HepG2 (cell line): ENCODE results near the gene SPRED2. TPM values are rescaled to one million over a fixed set of nuclear protein-coding genes. Genes with fewer than 3 reads are reported as not detected.

Source experiments
- DDIT3 ChIP-seq: sonication (generic); formaldehyde crosslinking; IDR thresholded peaks from 2 replicates; pipeline ENCODE4 v1.4.0; 2020; ENCODE audit warnings: mild to moderate bottlenecking, missing genetic modification reagents
- ESRRA ChIP-seq: sonication (generic); formaldehyde crosslinking; IDR thresholded peaks from 2 replicates; pipeline ENCODE4 v1.5.1; 2020; ENCODE audit warnings: mild to moderate bottlenecking, low read depth, missing genetic modification reagents
- KLF6 ChIP-seq: IDR thresholded peaks from 2 replicates; pipeline ENCODE4 v1.8.0; 2016; ENCODE audit warnings: missing biosample characterization, missing genetic modification reagents
- NFYC ChIP-seq: IDR thresholded peaks from 2 replicates; pipeline ENCODE4 v1.6.1; 2016; ENCODE audit warnings: missing genetic modification reagents, missing compliant biosample characterization
- PBX3 ChIP-seq: sonication (generic); formaldehyde crosslinking; IDR thresholded peaks from 2 replicates; pipeline ENCODE4 v1.8.1; 2023; ENCODE audit warnings: missing genetic modification reagents, inconsistent platforms, borderline replicate concordance
- RBFOX2 ChIP-seq: fragments of 200-400 bp; formaldehyde crosslinking; IDR thresholded peaks from 2 replicates; pipeline ENCODE4 v1.6.1; 2017; ENCODE audit warnings: low read depth, mild to moderate bottlenecking, low read length
- TARDBP ChIP-seq: sonication (generic); formaldehyde crosslinking; IDR thresholded peaks from 2 replicates; pipeline ENCODE4 v1.8.0; 2022; ENCODE audit warnings: mild to moderate bottlenecking, missing genetic modification reagents
- ZBTB20 ChIP-seq: sonication (generic); formaldehyde crosslinking; IDR thresholded peaks from 2 replicates; pipeline ENCODE4 v1.8.1; 2023; ENCODE audit warnings: missing genetic modification reagents, low read depth, mild to moderate bottlenecking, borderline replicate concordance
- ZBTB8A ChIP-seq: sonication (generic); formaldehyde crosslinking; IDR thresholded peaks from 2 replicates; pipeline ENCODE4 v1.4.0; 2020; ENCODE audit warnings: mild to moderate bottlenecking, low read depth, missing genetic modification reagents, borderline replicate concordance
- ZFP36 ChIP-seq: fragments of 150-350 bp; IDR thresholded peaks from 2 replicates; pipeline ENCODE4 v1.6.1; 2018; ENCODE audit warnings: borderline replicate concordance, low read length, low read depth; ENCODE audit not compliant: partially characterized antibody
- ZNF569 ChIP-seq: sonication (generic); formaldehyde crosslinking; IDR thresholded peaks from 2 replicates; pipeline ENCODE4 v1.5.0; 2020; ENCODE audit warnings: mild to moderate bottlenecking, missing genetic modification reagents, moderate library complexity, borderline replicate concordance
- ZNF614 ChIP-seq: IDR thresholded peaks from 2 replicates; pipeline ENCODE4 v1.6.1; 2018; ENCODE audit warnings: missing biosample characterization, missing genetic modification reagents, inconsistent platforms, borderline replicate concordance
- polyA plus RNA-seq, 8 experiments: library from polyadenylated mRNA; depleted of rRNA in 3 of 8; stranded (reverse) in 7 of 8; unstranded in 1 of 8; fragments of >200 nt; fragmentation: Illumina TruSeq in 4 of 8; extraction: Trizol in 4 of 8; gene quantifications; 2 replicates each; pipeline versions ENCODE4 v1.2.1 to v1.2.3, GENCODE V29; 2011 to 2016; ENCODE audit warnings: low read depth in 4 of 8, missing spikeins in 1 of 8, mixed read lengths in 1 of 8; ENCODE audit not compliant: insufficient read depth in 1 of 8
- total RNA-seq, 5 experiments: library from RNA; depleted of rRNA; stranded (reverse); fragments of >200 nt; fragmentation: Illumina TruSeq; extraction: Trizol; gene quantifications; 2 replicates each; pipeline ENCODE4 v1.2.3, GENCODE V29; 2016; ENCODE audit warnings: low read depth in 1 of 5
- TF ChIP-seq, protein P1 (sequence below): sonication (generic); formaldehyde crosslinking; IDR thresholded peaks from 2 replicates; pipeline ENCODE4 v1.4.0; 2020; ENCODE audit warnings: low read depth, missing genetic modification reagents
- TF ChIP-seq, protein P2 (sequence below): sonication (generic); formaldehyde crosslinking; IDR thresholded peaks from 2 replicates; pipeline ENCODE4 v1.8.0; 2022; ENCODE audit warnings: mild to moderate bottlenecking, missing genetic modification reagents; ENCODE audit not compliant: insufficient replicate concordance
- TF ChIP-seq, protein P3 (sequence below): sonication (generic); formaldehyde crosslinking; IDR thresholded peaks from 2 replicates; pipeline ENCODE4 v1.4.0; 2020; ENCODE audit warnings: missing genetic modification reagents

The SPRED2 gene
- total and polyA plus RNA-seq, 2 of the 13 experiments (the other 11 are each of a cell fraction or from before 2014, with no cell fraction given) = 13.0 to 37.0 TPM

- TF ChIP-seq, protein P1, sequence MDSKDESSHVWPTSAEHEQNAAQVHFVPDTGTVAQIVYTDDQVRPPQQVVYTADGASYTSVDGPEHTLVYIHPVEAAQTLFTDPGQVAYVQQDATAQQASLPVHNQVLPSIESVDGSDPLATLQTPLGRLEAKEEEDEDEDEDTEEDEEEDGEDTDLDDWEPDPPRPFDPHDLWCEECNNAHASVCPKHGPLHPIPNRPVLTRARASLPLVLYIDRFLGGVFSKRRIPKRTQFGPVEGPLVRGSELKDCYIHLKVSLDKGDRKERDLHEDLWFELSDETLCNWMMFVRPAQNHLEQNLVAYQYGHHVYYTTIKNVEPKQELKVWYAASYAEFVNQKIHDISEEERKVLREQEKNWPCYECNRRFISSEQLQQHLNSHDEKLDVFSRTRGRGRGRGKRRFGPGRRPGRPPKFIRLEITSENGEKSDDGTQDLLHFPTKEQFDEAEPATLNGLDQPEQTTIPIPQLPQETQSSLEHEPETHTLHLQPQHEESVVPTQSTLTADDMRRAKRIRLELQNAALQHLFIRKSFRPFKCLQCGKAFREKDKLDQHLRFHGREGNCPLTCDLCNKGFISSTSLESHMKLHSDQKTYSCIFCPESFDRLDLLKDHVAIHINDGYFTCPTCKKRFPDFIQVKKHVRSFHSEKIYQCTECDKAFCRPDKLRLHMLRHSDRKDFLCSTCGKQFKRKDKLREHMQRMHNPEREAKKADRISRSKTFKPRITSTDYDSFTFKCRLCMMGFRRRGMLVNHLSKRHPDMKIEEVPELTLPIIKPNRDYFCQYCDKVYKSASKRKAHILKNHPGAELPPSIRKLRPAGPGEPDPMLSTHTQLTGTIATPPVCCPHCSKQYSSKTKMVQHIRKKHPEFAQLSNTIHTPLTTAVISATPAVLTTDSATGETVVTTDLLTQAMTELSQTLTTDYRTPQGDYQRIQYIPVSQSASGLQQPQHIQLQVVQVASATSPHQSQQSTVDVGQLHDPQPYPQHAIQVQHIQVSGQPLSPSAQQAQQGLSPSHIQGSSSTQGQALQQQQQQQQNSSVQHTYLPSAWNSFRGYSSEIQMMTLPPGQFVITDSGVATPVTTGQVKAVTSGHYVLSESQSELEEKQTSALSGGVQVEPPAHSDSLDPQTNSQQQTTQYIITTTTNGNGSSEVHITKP = peak; percentile 71; the same call in 1 of the 2 replicates
- TF ChIP-seq PBX3 (CRISPR knock-in tag) (peak; percentile 39; the same call in 1 of the 2 replicates), ZNF569 (CRISPR knock-in tag) (no peak), RBFOX2 (no peak), ZNF614 (CRISPR knock-in tag) (peak; percentile 90), NFYC (CRISPR knock-in tag) (no peak), ZFP36 (no peak), KLF6 (CRISPR knock-in tag) (no peak), ZBTB8A (CRISPR knock-in tag) (no peak), ESRRA (CRISPR knock-in tag) (no peak), ZBTB20 (CRISPR knock-in tag) (peak; percentile 68; the same call in 1 of the 2 replicates), DDIT3 (no peak), TARDBP (peak; percentile 58; the same call in 1 of the 2 replicates)
- TF ChIP-seq, protein P2, sequence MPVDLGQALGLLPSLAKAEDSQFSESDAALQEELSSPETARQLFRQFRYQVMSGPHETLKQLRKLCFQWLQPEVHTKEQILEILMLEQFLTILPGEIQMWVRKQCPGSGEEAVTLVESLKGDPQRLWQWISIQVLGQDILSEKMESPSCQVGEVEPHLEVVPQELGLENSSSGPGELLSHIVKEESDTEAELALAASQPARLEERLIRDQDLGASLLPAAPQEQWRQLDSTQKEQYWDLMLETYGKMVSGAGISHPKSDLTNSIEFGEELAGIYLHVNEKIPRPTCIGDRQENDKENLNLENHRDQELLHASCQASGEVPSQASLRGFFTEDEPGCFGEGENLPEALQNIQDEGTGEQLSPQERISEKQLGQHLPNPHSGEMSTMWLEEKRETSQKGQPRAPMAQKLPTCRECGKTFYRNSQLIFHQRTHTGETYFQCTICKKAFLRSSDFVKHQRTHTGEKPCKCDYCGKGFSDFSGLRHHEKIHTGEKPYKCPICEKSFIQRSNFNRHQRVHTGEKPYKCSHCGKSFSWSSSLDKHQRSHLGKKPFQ (CRISPR knock-in tag) = no peak
- TF ChIP-seq, protein P3, sequence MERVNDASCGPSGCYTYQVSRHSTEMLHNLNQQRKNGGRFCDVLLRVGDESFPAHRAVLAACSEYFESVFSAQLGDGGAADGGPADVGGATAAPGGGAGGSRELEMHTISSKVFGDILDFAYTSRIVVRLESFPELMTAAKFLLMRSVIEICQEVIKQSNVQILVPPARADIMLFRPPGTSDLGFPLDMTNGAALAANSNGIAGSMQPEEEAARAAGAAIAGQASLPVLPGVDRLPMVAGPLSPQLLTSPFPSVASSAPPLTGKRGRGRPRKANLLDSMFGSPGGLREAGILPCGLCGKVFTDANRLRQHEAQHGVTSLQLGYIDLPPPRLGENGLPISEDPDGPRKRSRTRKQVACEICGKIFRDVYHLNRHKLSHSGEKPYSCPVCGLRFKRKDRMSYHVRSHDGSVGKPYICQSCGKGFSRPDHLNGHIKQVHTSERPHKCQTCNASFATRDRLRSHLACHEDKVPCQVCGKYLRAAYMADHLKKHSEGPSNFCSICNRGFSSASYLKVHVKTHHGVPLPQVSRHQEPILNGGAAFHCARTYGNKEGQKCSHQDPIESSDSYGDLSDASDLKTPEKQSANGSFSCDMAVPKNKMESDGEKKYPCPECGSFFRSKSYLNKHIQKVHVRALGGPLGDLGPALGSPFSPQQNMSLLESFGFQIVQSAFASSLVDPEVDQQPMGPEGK (CRISPR knock-in tag) = peak; percentile 92
These were observed 131.4 kb downstream of the SPRED2 start (continued) for GRCh38 chr2:65300761-65301711.
